ENCODE results near the gene GAN. TPM values are rescaled to one million over a fixed set of nuclear protein-coding genes. Genes with fewer than 3 reads are reported as not detected.

The GAN gene
- total and polyA plus RNA-seq, 9 of the 15 experiments (the other 6 are each of a cell fraction or from before 2014, with no cell fraction given) = 0.83 to 15.1 (median 5.2) TPM

DNA sequence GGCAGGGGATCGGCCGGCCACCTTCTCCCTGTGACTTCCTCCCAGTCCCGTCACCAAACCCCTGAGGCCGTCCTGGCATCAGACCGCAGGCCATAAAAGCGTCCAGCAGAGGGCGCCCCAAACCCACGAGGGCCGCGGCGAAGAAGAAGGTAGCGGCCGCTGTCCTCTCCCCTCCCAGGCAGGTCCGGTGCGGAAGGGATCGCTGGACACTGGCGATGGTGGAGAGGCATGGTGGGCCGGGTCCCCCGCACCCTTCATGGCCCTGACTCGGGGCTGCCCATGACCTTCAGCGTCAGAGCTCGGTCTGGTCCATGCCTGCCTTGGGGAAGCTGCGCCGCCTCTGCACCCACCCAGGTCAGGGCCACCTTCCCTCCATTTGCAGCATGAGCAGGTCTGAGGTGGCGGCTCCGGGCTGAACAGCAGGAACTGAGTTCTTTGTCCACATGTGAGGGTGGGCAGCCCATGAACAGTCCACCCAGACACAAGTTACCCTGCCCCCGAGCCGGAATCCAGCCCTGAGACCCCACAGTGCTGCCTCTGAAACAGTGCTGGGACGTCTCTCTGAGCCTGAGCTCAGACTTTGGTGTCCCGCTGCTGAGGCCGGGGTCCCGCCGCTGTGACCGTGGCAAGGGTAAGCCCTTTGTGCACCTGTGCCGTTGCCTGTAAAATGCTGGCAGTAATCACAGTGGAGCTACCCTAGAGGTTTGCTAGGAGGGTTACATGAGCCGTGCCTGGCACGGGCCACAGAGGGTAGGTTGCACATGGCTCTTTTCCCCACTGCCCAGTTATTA, 89.0 kb downstream of the GAN start (continued):
- TF ChIP-seq, protein P1, sequence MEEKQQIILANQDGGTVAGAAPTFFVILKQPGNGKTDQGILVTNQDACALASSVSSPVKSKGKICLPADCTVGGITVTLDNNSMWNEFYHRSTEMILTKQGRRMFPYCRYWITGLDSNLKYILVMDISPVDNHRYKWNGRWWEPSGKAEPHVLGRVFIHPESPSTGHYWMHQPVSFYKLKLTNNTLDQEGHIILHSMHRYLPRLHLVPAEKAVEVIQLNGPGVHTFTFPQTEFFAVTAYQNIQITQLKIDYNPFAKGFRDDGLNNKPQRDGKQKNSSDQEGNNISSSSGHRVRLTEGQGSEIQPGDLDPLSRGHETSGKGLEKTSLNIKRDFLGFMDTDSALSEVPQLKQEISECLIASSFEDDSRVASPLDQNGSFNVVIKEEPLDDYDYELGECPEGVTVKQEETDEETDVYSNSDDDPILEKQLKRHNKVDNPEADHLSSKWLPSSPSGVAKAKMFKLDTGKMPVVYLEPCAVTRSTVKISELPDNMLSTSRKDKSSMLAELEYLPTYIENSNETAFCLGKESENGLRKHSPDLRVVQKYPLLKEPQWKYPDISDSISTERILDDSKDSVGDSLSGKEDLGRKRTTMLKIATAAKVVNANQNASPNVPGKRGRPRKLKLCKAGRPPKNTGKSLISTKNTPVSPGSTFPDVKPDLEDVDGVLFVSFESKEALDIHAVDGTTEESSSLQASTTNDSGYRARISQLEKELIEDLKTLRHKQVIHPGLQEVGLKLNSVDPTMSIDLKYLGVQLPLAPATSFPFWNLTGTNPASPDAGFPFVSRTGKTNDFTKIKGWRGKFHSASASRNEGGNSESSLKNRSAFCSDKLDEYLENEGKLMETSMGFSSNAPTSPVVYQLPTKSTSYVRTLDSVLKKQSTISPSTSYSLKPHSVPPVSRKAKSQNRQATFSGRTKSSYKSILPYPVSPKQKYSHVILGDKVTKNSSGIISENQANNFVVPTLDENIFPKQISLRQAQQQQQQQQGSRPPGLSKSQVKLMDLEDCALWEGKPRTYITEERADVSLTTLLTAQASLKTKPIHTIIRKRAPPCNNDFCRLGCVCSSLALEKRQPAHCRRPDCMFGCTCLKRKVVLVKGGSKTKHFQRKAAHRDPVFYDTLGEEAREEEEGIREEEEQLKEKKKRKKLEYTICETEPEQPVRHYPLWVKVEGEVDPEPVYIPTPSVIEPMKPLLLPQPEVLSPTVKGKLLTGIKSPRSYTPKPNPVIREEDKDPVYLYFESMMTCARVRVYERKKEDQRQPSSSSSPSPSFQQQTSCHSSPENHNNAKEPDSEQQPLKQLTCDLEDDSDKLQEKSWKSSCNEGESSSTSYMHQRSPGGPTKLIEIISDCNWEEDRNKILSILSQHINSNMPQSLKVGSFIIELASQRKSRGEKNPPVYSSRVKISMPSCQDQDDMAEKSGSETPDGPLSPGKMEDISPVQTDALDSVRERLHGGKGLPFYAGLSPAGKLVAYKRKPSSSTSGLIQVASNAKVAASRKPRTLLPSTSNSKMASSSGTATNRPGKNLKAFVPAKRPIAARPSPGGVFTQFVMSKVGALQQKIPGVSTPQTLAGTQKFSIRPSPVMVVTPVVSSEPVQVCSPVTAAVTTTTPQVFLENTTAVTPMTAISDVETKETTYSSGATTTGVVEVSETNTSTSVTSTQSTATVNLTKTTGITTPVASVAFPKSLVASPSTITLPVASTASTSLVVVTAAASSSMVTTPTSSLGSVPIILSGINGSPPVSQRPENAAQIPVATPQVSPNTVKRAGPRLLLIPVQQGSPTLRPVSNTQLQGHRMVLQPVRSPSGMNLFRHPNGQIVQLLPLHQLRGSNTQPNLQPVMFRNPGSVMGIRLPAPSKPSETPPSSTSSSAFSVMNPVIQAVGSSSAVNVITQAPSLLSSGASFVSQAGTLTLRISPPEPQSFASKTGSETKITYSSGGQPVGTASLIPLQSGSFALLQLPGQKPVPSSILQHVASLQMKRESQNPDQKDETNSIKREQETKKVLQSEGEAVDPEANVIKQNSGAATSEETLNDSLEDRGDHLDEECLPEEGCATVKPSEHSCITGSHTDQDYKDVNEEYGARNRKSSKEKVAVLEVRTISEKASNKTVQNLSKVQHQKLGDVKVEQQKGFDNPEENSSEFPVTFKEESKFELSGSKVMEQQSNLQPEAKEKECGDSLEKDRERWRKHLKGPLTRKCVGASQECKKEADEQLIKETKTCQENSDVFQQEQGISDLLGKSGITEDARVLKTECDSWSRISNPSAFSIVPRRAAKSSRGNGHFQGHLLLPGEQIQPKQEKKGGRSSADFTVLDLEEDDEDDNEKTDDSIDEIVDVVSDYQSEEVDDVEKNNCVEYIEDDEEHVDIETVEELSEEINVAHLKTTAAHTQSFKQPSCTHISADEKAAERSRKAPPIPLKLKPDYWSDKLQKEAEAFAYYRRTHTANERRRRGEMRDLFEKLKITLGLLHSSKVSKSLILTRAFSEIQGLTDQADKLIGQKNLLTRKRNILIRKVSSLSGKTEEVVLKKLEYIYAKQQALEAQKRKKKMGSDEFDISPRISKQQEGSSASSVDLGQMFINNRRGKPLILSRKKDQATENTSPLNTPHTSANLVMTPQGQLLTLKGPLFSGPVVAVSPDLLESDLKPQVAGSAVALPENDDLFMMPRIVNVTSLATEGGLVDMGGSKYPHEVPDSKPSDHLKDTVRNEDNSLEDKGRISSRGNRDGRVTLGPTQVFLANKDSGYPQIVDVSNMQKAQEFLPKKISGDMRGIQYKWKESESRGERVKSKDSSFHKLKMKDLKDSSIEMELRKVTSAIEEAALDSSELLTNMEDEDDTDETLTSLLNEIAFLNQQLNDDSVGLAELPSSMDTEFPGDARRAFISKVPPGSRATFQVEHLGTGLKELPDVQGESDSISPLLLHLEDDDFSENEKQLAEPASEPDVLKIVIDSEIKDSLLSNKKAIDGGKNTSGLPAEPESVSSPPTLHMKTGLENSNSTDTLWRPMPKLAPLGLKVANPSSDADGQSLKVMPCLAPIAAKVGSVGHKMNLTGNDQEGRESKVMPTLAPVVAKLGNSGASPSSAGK (IDR thresholded peaks at IDR 0.05) = no peak
- TF ChIP-seq HLTF (IDR thresholded peaks at IDR 0.05) (0 out of 2 replicates have a peak, but pooled peaks have one; percentile 85), CHD4 (IDR thresholded peaks at IDR 0.05; ENCODE audit: insufficient read depth, insufficient replicate concordance, low read depth, low read length, poor library complexity, severe bottlenecking) (no peak), HNRNPH1 (optimal IDR thresholded peaks at IDR 0.05; ENCODE audit: low read depth, low read length) (no peak), PREB (CRISPR knock-in tag; IDR thresholded peaks at IDR 0.05) (no peak), ZNF224 (CRISPR knock-in tag; IDR thresholded peaks at IDR 0.05) (no peak), DMBX1 (CRISPR knock-in tag; IDR thresholded peaks at IDR 0.05; ENCODE audit: borderline replicate concordance) (no peak), KLF13 (tag; IDR thresholded peaks at IDR 0.05; ENCODE audit: borderline replicate concordance, low read depth) (no peak), ETS1 (conservative IDR thresholded peaks at IDR 0.05; ENCODE audit: control insufficient read depth, low read depth, low read length) (0 out of 2 replicates have a peak, but pooled peaks have one; percentile 19), YBX1 (IDR thresholded peaks at IDR 0.05) (no peak), PPARD (CRISPR knock-in tag; IDR thresholded peaks at IDR 0.05) (no peak)
- TF ChIP-seq, protein P2, sequence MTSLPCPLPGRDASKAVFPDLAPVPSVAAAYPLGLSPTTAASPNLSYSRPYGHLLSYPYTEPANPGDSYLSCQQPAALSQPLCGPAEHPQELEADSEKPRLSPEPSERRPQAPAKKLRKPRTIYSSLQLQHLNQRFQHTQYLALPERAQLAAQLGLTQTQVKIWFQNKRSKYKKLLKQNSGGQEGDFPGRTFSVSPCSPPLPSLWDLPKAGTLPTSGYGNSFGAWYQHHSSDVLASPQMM (CRISPR knock-in tag; IDR thresholded peaks at IDR 0.05) = no peak
